ENCODE measurements around the gene DOCK10.

The DOCK10 gene

GRCh38 chr2:224734949-224735348 lies 307.3 kb downstream of the DOCK10 start:
- Histone ChIP-seq H2AK5ac (ENCODE audit: low read depth, low read length) (no peak overlapping the region), H3K9ac (ENCODE audit: low read depth, low read length, poor library complexity) (no peak overlapping the region), H3K4ac (ENCODE audit: low read length) (no peak overlapping the region), H3K9me3 (replicated peaks in 1 of 2; ENCODE audit: control insufficient read depth in 2 of 2, insufficient read depth in 1 of 2, low read depth in 1 of 2, low read length in 2 of 2) (peaks cover 5 to 6% of the 10 kb centered on the region in 2 donors), H2AFZ (ENCODE audit: low read length) (no peak overlapping the region), H2BK15ac (ENCODE audit: low read length) (no peak overlapping the region), H3K27me3 (ENCODE audit: control insufficient read depth in 3 of 3, insufficient read depth in 3 of 3, low read depth in 1 of 3, low read length in 3 of 3) (no peaks in the 10 kb centered on the region), H2BK5ac (ENCODE audit: low read length) (no peak overlapping the region), H3K4me1 (ENCODE audit: control insufficient read depth in 2 of 2, insufficient read depth in 1 of 2, low read depth in 1 of 2, low read length in 2 of 2) (no peaks in the 10 kb centered on the region), H3K36me3 (replicated peaks in 1 of 2; ENCODE audit: control insufficient read depth in 2 of 2, insufficient read depth in 2 of 2, low read length in 2 of 2) (no peaks in the 10 kb centered on the region), H3K14ac (ENCODE audit: low read length) (no peak overlapping the region), H3K18ac (ENCODE audit: low read length) (no peak overlapping the region), H3K79me1 (ENCODE audit: low read depth, low read length) (no peaks in the 10 kb centered on the region), H2BK12ac (ENCODE audit: low read length) (no peak overlapping the region), H4K91ac (ENCODE audit: low read depth, low read length, poor library complexity) (no peak overlapping the region), H2BK120ac (ENCODE audit: low read depth, low read length) (no peak overlapping the region), H4K8ac (ENCODE audit: low read depth, low read length) (no peak overlapping the region), H3K4me2 (ENCODE audit: insufficient read depth, low read length, poor library complexity, severe bottlenecking) (no peak overlapping the region), H3K23ac (ENCODE audit: low read depth, low read length, poor library complexity) (no peak overlapping the region), H3K4me3 (ENCODE audit: low read length in 2 of 2) (no peak overlapping the region), H3K27ac (replicated peaks; ENCODE audit: low read length) (no peak overlapping the region)
- no CpG with 5 or more reads among the region's 1 CpG for WGBS, 2 donors (ENCODE audit: extremely low coverage in 2 of 2, insufficient read length in 2 of 2, insufficient replicate concordance in 1 of 2)
- no peak for DNase-seq (ENCODE audit: low spot score)

- Histone ChIP-seq H3K27me3 (ENCODE audit: control insufficient read depth in 3 of 3, insufficient read depth in 3 of 3, low read depth in 1 of 3, low read length in 3 of 3) (no peaks in the 10 kb centered on the region), H2BK5ac (ENCODE audit: low read length) (no peak overlapping the region), H3K9ac (ENCODE audit: low read depth, low read length, poor library complexity) (no peak overlapping the region), H3K4me1 (ENCODE audit: control insufficient read depth in 2 of 2, insufficient read depth in 1 of 2, low read depth in 1 of 2, low read length in 2 of 2) (no peaks in the 10 kb centered on the region), H2AK5ac (ENCODE audit: low read depth, low read length) (no peak overlapping the region), H3K4me3 (ENCODE audit: low read length in 2 of 2) (no peak overlapping the region), H4K91ac (ENCODE audit: low read depth, low read length, poor library complexity) (no peak overlapping the region), H2BK15ac (ENCODE audit: low read length) (no peak overlapping the region), H3K9me3 (replicated peaks in 1 of 2; ENCODE audit: control insufficient read depth in 2 of 2, insufficient read depth in 1 of 2, low read depth in 1 of 2, low read length in 2 of 2) (peaks cover 6 to 10% of the 10 kb centered on the region in 2 donors), H3K18ac (ENCODE audit: low read length) (no peak overlapping the region), H2BK120ac (ENCODE audit: low read depth, low read length) (no peak overlapping the region), H2BK12ac (ENCODE audit: low read length) (no peak overlapping the region), H3K4me2 (ENCODE audit: insufficient read depth, low read length, poor library complexity, severe bottlenecking) (no peak overlapping the region), H3K14ac (ENCODE audit: low read length) (no peak overlapping the region), H2AFZ (ENCODE audit: low read length) (no peak overlapping the region), H4K8ac (ENCODE audit: low read depth, low read length) (no peak overlapping the region), H3K79me1 (ENCODE audit: low read depth, low read length) (no peaks in the 10 kb centered on the region), H3K23ac (ENCODE audit: low read depth, low read length, poor library complexity) (no peak overlapping the region), H3K4ac (ENCODE audit: low read length) (no peak overlapping the region), H3K27ac (replicated peaks; ENCODE audit: low read length) (no peak overlapping the region), H3K36me3 (replicated peaks in 1 of 2; ENCODE audit: control insufficient read depth in 2 of 2, insufficient read depth in 2 of 2, low read length in 2 of 2) (no peaks in the 10 kb centered on the region)
- no CpG with 5 or more reads among the region's 1 CpG for whole genome bisulfite sequencing, 2 donors (ENCODE audit: extremely low coverage in 2 of 2, insufficient read length in 2 of 2, insufficient replicate concordance in 1 of 2)
- no peak for DNase-seq (ENCODE audit: low spot score)
These were observed 310.6 kb downstream of the DOCK10 start for GRCh38 chr2:224731665-224732064.

DNA sequence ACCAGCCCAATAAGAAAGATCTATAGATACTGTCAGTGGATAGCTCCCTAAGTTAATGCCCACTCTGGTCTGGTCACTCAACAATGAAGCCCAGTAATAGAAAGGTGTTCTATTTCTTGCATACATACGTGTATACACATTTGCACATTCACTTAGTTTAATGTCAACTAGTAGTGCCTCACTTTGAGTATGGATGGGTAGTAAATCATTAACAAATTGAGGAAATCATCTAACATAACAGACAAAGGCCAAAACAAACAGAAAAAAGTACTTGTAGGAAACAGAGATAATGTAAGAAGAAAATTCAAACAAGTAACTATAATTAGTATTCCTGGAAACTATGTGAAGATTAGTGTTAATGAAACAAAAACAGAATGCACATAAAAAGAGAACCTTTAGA lies 312.8 kb downstream of the DOCK10 start:
- no peak overlapping the region for H3K18ac ChIP-seq (ENCODE audit: low read length)
- no peak overlapping the region for H4K8ac ChIP-seq (ENCODE audit: low read depth, low read length)
- DNase-seq (ENCODE audit: low spot score): no peak
- H3K4me1 ChIP-seq (ENCODE audit: control insufficient read depth in 2 of 2, insufficient read depth in 1 of 2, low read depth in 1 of 2, low read length in 2 of 2): no peaks in the 10 kb centered on the region
- no peak overlapping the region for H3K4me2 ChIP-seq (ENCODE audit: insufficient read depth, low read length, poor library complexity, severe bottlenecking)
- H2BK12ac ChIP-seq (ENCODE audit: low read length): no peak overlapping the region
- H3K36me3 ChIP-seq (replicated peaks in 1 of 2; ENCODE audit: control insufficient read depth in 2 of 2, insufficient read depth in 2 of 2, low read length in 2 of 2): no peaks in the 10 kb centered on the region
- no peak overlapping the region for H3K4ac ChIP-seq (ENCODE audit: low read length)
- H3K23ac ChIP-seq (ENCODE audit: low read depth, low read length, poor library complexity): no peak overlapping the region
- H2AK5ac ChIP-seq (ENCODE audit: low read depth, low read length): no peak overlapping the region
- H3K4me3 ChIP-seq (ENCODE audit: low read length in 2 of 2): no peak overlapping the region
- no peak overlapping the region for H3K14ac ChIP-seq (ENCODE audit: low read length)
- H3K79me1 ChIP-seq (ENCODE audit: low read depth, low read length): no peaks in the 10 kb centered on the region
- H2AFZ ChIP-seq (ENCODE audit: low read length): no peak overlapping the region
- WGBS, 2 donors (ENCODE audit: extremely low coverage in 2 of 2, insufficient read length in 2 of 2, insufficient replicate concordance in 1 of 2): no CpG with 5 or more reads among the region's 1 CpG
- peaks cover 0 to 6% of the 10 kb centered on the region in 2 donors for H3K9me3 ChIP-seq (replicated peaks in 1 of 2; ENCODE audit: control insufficient read depth in 2 of 2, insufficient read depth in 1 of 2, low read depth in 1 of 2, low read length in 2 of 2)
- H3K9ac ChIP-seq (ENCODE audit: low read depth, low read length, poor library complexity): no peak overlapping the region
- H4K91ac ChIP-seq (ENCODE audit: low read depth, low read length, poor library complexity): no peak overlapping the region
- H2BK15ac ChIP-seq (ENCODE audit: low read length): no peak overlapping the region
- H3K27ac ChIP-seq (replicated peaks; ENCODE audit: low read length): no peak overlapping the region
- H2BK5ac ChIP-seq (ENCODE audit: low read length): no peak overlapping the region
- H3K27me3 ChIP-seq (ENCODE audit: control insufficient read depth in 3 of 3, insufficient read depth in 3 of 3, low read depth in 1 of 3, low read length in 3 of 3): no peaks in the 10 kb centered on the region
- H2BK120ac ChIP-seq (ENCODE audit: low read depth, low read length): no peak overlapping the region

GRCh38 chr2:224724331-224724730 lies 317.9 kb downstream of the DOCK10 start:
- H3K14ac ChIP-seq (ENCODE audit: low read length): no peak overlapping the region
- H3K9ac ChIP-seq (ENCODE audit: low read depth, low read length, poor library complexity): no peak overlapping the region
- no peak overlapping the region for H2BK15ac ChIP-seq (ENCODE audit: low read length)
- whole genome bisulfite sequencing, 2 donors (ENCODE audit: extremely low coverage in 2 of 2, insufficient read length in 2 of 2, insufficient replicate concordance in 1 of 2): 100% methylated on average over 2 of the region's 2 CpGs
- H2AK5ac ChIP-seq (ENCODE audit: low read depth, low read length): no peak overlapping the region
- H3K4ac ChIP-seq (ENCODE audit: low read length): no peak overlapping the region
- no peak overlapping the region for H4K8ac ChIP-seq (ENCODE audit: low read depth, low read length)
- no peak overlapping the region for H3K4me2 ChIP-seq (ENCODE audit: insufficient read depth, low read length, poor library complexity, severe bottlenecking)
- no peak overlapping the region for H2BK5ac ChIP-seq (ENCODE audit: low read length)
- H3K9me3 ChIP-seq (replicated peaks in 1 of 2; ENCODE audit: control insufficient read depth in 2 of 2, insufficient read depth in 1 of 2, low read depth in 1 of 2, low read length in 2 of 2): peaks cover 0 to 5% of the 10 kb centered on the region in 2 donors
- no peak overlapping the region for H3K23ac ChIP-seq (ENCODE audit: low read depth, low read length, poor library complexity)
- no peaks in the 10 kb centered on the region for H3K4me1 ChIP-seq (ENCODE audit: control insufficient read depth in 2 of 2, insufficient read depth in 1 of 2, low read depth in 1 of 2, low read length in 2 of 2)
- no peak for DNase-seq (ENCODE audit: low spot score)
- H3K27ac ChIP-seq (replicated peaks; ENCODE audit: low read length): no peak overlapping the region
- no peak overlapping the region for H2AFZ ChIP-seq (ENCODE audit: low read length)
- H3K27me3 ChIP-seq (ENCODE audit: control insufficient read depth in 3 of 3, insufficient read depth in 3 of 3, low read depth in 1 of 3, low read length in 3 of 3): no peaks in the 10 kb centered on the region
- no peak overlapping the region for H2BK120ac ChIP-seq (ENCODE audit: low read depth, low read length)
- H3K36me3 ChIP-seq (replicated peaks in 1 of 2; ENCODE audit: control insufficient read depth in 2 of 2, insufficient read depth in 2 of 2, low read length in 2 of 2): no peaks in the 10 kb centered on the region
- no peak overlapping the region for H2BK12ac ChIP-seq (ENCODE audit: low read length)
- no peak overlapping the region for H3K18ac ChIP-seq (ENCODE audit: low read length)
- H3K4me3 ChIP-seq (ENCODE audit: low read length in 2 of 2): no peak overlapping the region
- H4K91ac ChIP-seq (ENCODE audit: low read depth, low read length, poor library complexity): no peak overlapping the region
- H3K79me1 ChIP-seq (ENCODE audit: low read depth, low read length): no peaks in the 10 kb centered on the region

Measured in neuronal stem cell (in vitro differentiated cells).